Adrenal gland (tissue), 12 donors: ENCODE results near the gene YJEFN3. TPM values are rescaled to one million over a fixed set of nuclear protein-coding genes. Genes with fewer than 3 reads are reported as not detected.

ENCODE experiments used
- DNase-seq, 7 donors: peaks; one replicate each; pipeline ENCODE4 v3.0.0-alpha.2; 2019 to 2020
- H3K27ac ChIP-seq, 5 donors: fragments of 200-600 bp; sonication (generic) in 4 of 5; 1 replicate in 3 of 5; 2 replicates in 2 of 5; pipeline versions ENCODE4 v1.5.1 to v1.8.0; 2016 to 2020; ENCODE audit warnings: mild to moderate bottlenecking in 1 of 5
- H3K27me3 ChIP-seq: fragments of 200-600 bp; 2 replicates; pipeline ENCODE4 v1.8.0; 2021
- H3K36me3 ChIP-seq, 2 donors: fragments of 200-600 bp; replicated peaks in 1 of 2; 1 replicate in 1 of 2; 2 replicates in 1 of 2; pipeline versions ENCODE4 v1.5.1 to v1.8.0; 2018 to 2022
- H3K4me1 ChIP-seq, 2 donors: fragments of 200-600 bp; replicated peaks in 1 of 2; 1 replicate in 1 of 2; 2 replicates in 1 of 2; pipeline versions ENCODE4 v1.5.1 to v1.8.0; 2018 to 2021
- H3K4me3 ChIP-seq, 4 donors: fragments of 200-600 bp; sonication (generic) in 3 of 4; one replicate each; pipeline ENCODE4 v1.5.1; 2016 to 2018
- H3K9me3 ChIP-seq, 3 donors: fragments of 200-600 bp; sonication (generic) in 1 of 3; replicated peaks in 1 of 3; 1 replicate in 2 of 3; 2 replicates in 1 of 3; pipeline versions ENCODE4 v1.5.1 to v1.8.0; 2016 to 2021
- CTCF ChIP-seq, 6 experiments: fragments of 450-650 bp in 4 of 6; fragments of 200-600 bp in 2 of 6; sonication (generic) in 1 of 6; IDR thresholded peaks; 1 replicate in 5 of 6; 2 replicates in 1 of 6; pipeline versions ENCODE4 v1.5.1 to v1.8.0; 2016 to 2021; ENCODE audit warnings: antibody characterized with exemption in 6 of 6, mild to moderate bottlenecking in 2 of 6, moderate library complexity in 1 of 6
- POLR2A ChIP-seq, 2 donors: fragments of 450-650 bp; IDR thresholded peaks; one replicate each; pipeline ENCODE4 v1.6.1; 2017; ENCODE audit warnings: antibody characterized with exemption in 2 of 2, mild to moderate bottlenecking in 2 of 2, moderate library complexity in 1 of 2
- WGBS, 4 donors: extraction: QIAGEN DNeasy Blood & Tissue Kit in 2 of 4; methylation state at CpG; one replicate each; pipeline versions ENCODE4 v1.1.5 to v1.1.7; 2013 to 2017; 5-methylcytosine and 5-hydroxymethylcytosine counted together
- intact Hi-C, 2 donors: fragments of 100-400 bp; cut with DNase I; formaldehyde crosslinking; loops; one replicate each; pipeline versions ENCODE4 v1.14.1 to v1.15.0; 2022 to 2023
- polyA plus RNA-seq, 3 donors: library from polyadenylated mRNA; stranded (reverse); fragments of 200-250 nt in 2 of 3; fragments of 350-450 nt in 1 of 3; fragmentation: Illumina TruSeq in 1 of 3; extraction: RNeasy Lipid Tissue Mini Kit (QIAGEN cat#74804) in 1 of 3; gene quantifications; one replicate each; pipeline ENCODE4 v1.2.3, GENCODE V29; 2013 to 2014
- total RNA-seq, 9 donors: library from RNA; depleted of rRNA in 4 of 9; stranded (reverse); fragments of >200 nt in 4 of 9; fragments of 120-200 nt in 1 of 9; fragmentation: NEBNext Ultra II Directional in 1 of 9; extraction: Animal tissue kit (Norgen Biotek cat#: 25700) in 1 of 9; gene quantifications; one replicate each; pipeline versions ENCODE4 v1.1.0 to v1.2.4, GENCODE V29; 2013 to 2023
- donor health status: healthy with polysubstance abuse.
- donor health status: Bipolar disorder and iron deficiency.
- donor health status: DM: yes; HTN: yes; CAD: no.
- donor health status: DM: no; HTN: no; CAD: no.
- donor health status: DM: no; HTN: no; CAD: no.
- donor health status: DM: yes; HTN: yes; CAD: no.

Gene YJEFN3
- total and polyA plus RNA-seq, 12 donors, result 0.36 to 30.2 (median 1.3) TPM

GRCh38 chr19:19487077-19487949 lies 41.4 kb upstream of the YJEFN3 start:
- WGBS, 4 donors, result 50 to 80% (median 69%) methylated on average over 1 to 9 of the region's 9 CpGs
- no peak for DNase-seq
- TF ChIP-seq CTCF (IDR thresholded peaks at IDR 0.05), result no peak
- TF ChIP-seq POLR2A (IDR thresholded peaks at IDR 0.05), result no peak
- Histone ChIP-seq H3K27me3 (no peaks in the 10 kb centered on the region), H3K4me3 (no peak overlapping the region), H3K9me3 (no peaks in the 10 kb centered on the region), H3K4me1 (peaks cover 27 to 47% of the 10 kb centered on the region in 2 donors), H3K36me3 (peaks cover 0 to 2% of the 10 kb centered on the region in 2 donors), H3K27ac (peak overlapping the region; percentile 19 to 87 (median 69))
- intact Hi-C loops, result loop anchor here in 1 of 2 donors (5.0 kb wide), 1 partner anchor 80 kb away; the partner anchor contains the start of gene GATAD2A

GRCh38 chr19:19487950-19488874 lies 40.5 kb upstream of the YJEFN3 start:
- TF ChIP-seq POLR2A (IDR thresholded peaks at IDR 0.05), result no peak
- TF ChIP-seq CTCF (IDR thresholded peaks at IDR 0.05), result no peak
- DNase-seq, result peak; percentile 61 to 85 (median 79)
- no peaks in the 10 kb centered on the region for H3K9me3 ChIP-seq
- H3K4me1 ChIP-seq, result peaks cover 27 to 47% of the 10 kb centered on the region in 2 donors
- 39 to 49% (median 41%) methylated on average over 10 to 20 of the region's 20 CpGs for WGBS, 4 donors
- H3K27ac ChIP-seq, result peak overlapping the region; percentile 64 to 87 (median 82)
- H3K36me3 ChIP-seq, result peaks cover 0 to 11% of the 10 kb centered on the region in 2 donors
- H3K27me3 ChIP-seq, result no peaks in the 10 kb centered on the region
- H3K4me3 ChIP-seq, result peak overlapping the region in 1 of 4 donors; percentile 27
- intact Hi-C loops, result loop anchor here in 1 of 2 donors (5.0 kb wide), 1 partner anchor 81 kb away; the partner anchor contains the start of gene GATAD2A

- Histone ChIP-seq H3K9me3 (no peaks in the 10 kb centered on the region), H3K4me1 (peaks cover 27 to 47% of the 10 kb centered on the region in 2 donors), H3K27me3 (no peaks in the 10 kb centered on the region), H3K27ac (peak overlapping the region; percentile 64 to 87 (median 82)), H3K36me3 (peaks cover 0 to 20% of the 10 kb centered on the region in 2 donors), H3K4me3 (peak overlapping the region in 1 of 4 donors; percentile 27)
- WGBS, 4 donors, result 19 to 23% (median 21%) methylated on average over 8 to 14 of the region's 14 CpGs
- intact Hi-C loops, result loop anchor here in 1 of 2 donors (5.0 kb wide), 1 partner anchor 82 kb away; the partner anchor contains the start of gene GATAD2A
- peak; percentile 73 to 96 (median 88) for DNase-seq
- peak in 1 of 2 donors; percentile 11 for TF ChIP-seq POLR2A (IDR thresholded peaks at IDR 0.05)
- TF ChIP-seq CTCF (IDR thresholded peaks at IDR 0.05), result no peak
Measured at GRCh38 chr19:19488875-19489690, 39.6 kb upstream of the YJEFN3 start.
